ENCODE results near the gene CHRND.
"Not testable (repeated sequence)": the region's sequence is repeated elsewhere in the genome, so short reads cannot be mapped to it uniquely, and the experiment has no call there.

The CHRND gene

DNA sequence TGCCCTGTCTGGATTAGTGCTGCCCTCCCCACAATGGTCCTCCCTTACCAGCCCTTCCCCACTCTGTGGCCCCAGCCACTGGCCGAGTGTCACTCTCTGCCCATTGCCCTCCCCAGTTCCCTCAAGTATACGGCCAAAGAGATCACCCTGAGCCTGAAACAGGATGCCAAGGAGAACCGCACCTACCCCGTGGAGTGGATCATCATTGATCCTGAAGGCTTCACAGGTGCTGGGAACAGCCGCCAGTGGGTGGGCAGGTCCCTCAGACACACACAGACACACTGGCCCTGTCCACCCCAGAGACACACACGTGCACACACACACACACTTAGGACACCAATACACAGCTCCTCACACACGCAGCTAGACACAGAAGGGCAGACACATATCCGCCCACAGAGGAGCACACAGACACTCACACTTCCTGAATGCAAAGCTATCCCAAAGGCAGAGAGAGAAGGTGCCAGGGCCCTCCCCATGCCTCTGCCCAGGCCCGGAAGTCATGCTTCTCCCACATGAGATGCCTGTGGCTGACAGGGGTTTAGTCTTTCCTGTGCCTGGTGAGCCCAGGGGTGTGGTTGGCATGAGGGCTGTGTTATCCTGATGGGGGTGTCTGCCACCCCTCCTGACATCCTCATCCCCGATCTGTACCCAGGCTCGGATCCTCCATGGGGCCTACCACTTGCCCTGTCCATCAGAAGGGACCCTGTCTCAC is 2.9 kb downstream of the CHRND start:
- no peak for DNase-seq

DNA sequence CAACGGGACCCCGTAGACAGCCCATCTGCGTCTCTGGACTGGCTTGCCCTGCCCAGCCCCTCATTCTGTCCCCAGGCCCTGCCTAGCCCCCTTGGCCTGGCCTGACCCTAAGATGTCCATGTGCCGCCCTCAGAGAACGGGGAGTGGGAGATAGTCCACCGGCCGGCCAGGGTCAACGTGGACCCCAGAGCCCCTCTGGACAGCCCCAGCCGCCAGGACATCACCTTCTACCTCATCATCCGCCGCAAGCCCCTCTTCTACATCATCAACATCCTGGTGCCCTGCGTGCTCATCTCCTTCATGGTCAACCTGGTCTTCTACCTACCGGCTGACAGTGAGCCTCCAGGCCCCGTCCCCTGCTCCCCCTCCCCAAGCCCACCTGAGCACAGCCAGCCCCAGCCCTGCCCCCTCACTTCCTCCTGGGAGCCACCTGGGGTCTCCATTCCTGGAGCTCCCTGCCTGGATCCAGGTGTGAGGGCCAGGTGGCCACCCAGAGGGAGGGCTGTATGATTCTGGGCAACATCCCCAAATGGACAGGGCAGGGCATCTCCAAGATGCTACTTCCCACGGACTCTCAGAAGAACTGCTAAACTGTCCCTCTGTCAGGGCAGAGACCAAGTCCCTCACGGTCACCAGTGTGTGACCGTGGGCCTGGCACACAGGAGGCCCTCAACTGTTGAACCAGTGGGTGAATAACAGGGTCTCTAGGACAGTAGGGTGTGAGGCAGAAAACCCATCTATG is 4.0 kb downstream of the CHRND start:
- no peak for DNase-seq

DNA sequence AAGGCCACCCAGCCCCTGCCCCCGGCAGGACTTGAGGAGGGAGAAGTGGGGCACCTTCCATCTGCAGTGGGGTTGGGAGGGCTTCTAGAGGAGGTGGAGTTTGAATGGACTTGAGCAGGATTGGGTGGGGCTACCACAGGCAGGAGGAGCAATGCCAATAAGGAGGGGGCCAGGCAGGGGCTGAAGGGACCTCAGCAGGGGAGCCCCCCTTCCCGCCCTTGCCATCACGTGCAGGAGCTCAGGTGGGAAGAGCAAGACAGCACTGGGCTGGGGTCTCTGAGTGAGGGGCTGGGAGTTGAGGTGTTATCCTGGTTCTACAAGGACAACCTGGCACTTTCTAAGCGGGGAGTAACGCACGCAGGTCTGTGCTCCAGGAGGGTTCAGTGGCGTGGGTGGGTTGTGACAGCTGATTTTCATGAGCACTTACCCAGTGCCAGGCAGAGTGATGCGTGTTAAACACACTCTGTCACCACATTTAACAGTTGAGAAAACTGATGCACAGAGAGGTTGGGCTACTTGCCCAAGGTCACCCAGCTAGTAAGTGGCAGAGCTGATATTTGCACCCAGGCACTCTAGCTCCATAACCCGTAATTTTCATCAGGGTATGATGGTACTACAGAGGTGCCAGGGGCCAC is 4.8 kb downstream of the CHRND start:
- DNase-seq: no peak

DNA sequence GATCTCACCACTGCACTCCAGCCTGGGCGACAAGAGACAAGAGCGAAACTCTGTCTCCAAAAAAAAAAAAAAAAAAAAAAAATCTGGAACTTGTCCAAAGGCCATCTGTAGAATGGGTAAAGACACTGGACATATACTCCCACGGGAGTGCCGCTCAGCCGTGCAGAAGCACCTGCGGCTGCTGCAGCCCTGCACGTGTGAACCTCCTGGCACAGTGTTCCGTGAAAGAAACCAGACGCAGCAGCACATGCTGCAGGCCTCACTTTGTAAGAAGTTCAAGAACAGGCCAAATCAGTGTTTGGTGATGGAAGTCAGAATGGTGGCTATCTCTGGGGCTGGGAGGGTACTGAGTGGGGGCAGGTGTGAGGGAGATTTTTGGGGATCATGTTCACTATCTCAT is 6.5 kb downstream of the CHRND start:
- no peak for DNase-seq

DNA sequence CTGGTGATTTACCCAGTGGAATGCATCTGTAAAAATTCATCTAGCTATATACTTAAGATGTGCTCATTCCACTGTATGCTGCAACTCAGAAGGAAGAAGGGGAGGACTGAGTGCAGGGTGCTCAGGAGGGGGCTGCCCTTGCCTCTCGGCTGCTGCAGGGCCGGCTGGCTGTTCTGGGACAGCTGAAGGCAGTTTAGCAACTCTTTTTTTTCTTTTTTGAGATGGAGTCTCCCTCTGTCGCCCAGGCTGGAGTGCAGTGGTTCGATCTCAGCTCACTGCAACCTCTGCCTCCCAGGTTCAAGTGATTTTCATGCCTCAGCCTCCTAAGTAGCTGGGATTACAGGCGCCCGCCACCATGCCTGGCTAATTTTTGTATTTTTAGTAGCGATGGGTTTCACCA is 6.9 kb downstream of the CHRND start:
- not testable (repeated sequence) for DNase-seq

DNA sequence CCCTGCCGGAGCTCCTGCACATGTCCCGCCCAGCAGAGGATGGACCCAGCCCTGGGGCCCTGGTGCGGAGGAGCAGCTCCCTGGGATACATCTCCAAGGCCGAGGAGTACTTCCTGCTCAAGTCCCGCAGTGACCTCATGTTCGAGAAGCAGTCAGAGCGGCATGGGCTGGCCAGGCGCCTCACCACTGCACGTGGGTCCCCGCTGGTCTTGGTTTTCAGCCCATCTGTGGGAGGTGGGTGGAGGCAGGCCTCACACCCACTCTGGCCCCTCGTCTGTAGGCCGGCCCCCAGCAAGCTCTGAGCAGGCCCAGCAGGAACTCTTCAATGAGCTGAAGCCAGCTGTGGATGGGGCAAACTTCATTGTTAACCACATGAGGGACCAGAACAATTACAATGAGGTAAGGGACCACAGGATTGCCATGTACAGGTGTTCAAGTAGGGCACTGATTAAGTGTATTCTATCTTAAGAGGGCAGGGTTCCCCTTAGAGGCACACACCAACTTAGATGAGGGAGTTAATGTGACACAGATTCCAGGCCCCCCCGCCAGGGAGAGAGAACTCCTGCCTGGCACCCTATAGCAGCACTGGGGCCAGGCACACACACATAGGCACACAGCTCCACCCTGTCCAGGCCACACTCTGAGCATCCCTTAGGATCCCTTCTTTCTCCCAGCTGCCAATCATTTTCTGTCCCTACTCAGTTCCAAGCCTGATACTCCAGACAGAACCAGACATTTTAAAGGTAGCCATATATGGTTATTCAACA is 8.2 kb downstream of the CHRND start:
- no peak for DNase-seq

DNA sequence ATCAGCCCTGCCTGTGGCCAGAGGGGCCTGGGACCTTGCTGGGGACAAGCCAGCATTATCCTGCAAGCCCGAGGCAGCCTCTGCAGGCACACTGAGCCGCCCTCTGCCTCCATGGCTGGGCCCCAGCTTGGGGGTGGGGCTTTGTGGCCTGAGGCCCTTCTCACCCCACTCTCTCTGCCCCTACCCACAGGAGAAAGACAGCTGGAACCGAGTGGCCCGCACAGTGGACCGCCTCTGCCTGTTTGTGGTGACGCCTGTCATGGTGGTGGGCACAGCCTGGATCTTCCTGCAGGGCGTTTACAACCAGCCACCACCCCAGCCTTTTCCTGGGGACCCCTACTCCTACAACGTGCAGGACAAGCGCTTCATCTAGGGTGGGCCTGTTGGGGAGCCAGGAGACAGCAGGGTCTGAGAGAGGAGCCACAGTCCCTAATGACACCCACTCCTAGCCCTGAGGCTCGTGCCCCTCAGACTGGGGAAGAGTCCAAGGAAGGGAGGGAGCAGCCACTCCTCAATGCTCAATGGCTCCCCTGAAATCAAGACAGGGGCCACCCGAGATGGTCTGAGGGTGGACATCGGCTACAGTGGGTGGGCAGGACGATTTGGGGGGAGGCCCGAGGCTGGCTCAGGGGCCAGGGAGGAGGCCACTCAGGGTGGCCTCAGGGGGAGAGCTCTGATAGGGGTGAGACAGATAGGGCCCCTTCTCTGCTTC is 9.1 kb downstream of the CHRND start:
- DNase-seq: no peak

DNA sequence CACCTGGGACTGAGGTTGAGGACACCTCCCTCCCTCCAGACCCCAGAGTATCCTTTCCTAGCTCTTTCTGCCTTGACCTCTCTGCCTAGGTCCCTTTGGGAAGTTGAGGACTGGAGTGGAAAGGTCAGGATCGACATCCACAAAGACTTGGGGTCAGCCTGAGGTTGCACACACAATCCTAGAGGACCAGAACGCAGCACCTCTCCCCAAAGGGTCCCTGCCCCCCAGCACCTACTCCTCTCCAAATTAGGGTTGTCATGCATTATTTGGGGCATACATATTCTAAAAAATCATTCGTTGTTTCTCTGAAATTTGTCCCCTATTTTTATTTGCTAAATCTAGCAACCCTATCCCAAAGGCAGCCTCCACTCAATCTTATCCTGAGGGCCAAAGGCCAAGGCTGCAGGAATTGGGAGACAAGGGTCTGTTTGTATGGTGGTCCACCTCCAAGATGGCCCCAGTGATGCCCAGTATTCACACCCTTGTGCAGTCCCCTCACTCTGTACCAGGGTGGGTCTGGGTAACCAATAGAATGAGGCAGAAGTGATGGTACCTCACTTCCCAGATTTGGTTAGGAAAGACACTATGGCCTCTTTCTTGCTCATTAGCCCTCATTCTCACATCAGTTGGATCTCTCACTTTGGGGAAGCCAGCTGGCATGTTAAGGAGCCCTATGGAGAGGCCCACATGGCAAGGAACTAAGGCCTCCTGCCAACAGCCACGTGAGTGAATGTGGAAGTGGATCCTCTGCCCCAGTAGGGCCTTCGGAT is 10.0 kb downstream of the CHRND start:
- DNase-seq: no peak

DNA sequence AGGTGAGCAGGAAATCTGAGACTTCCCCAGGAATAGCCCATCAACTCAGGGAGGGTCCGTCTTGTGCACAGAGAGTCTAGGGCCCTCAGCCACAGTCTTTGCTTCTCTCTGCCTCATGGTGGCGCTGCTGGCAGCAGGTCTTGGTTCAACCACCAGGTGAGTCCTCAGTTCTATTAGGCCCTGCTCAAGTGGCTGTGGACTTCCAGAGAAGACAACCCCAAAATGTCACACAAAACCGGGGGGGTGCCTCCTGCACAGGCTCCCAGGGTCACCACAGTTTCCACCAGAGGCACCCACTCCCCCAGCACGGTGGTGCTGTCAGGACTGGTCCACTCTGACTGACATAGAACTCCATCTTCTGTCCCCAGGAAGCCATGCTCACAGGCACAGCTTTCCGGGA is 11.1 kb downstream of the CHRND start:
- DNase-seq: no peak

DNA sequence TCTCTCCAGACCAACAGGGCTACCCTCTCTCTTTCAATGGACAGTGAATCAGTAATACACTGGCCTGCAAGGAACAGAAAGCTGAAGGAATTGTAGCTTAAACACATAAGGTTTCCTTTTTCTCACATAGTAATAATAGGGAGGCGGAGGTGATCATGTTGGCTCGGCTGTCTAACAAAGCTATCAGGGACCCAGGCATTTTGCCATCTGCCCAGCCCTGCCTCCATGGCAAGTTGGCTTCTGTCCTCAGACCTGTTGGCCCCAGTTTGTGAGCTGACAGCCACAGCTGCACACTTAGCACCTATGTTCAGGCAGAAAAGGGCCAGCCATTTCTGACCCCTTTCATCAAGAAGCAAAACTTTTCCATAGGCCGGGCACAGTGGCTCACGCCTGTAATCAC is 11.5 kb downstream of the CHRND start:
- no peak for DNase-seq

DNA sequence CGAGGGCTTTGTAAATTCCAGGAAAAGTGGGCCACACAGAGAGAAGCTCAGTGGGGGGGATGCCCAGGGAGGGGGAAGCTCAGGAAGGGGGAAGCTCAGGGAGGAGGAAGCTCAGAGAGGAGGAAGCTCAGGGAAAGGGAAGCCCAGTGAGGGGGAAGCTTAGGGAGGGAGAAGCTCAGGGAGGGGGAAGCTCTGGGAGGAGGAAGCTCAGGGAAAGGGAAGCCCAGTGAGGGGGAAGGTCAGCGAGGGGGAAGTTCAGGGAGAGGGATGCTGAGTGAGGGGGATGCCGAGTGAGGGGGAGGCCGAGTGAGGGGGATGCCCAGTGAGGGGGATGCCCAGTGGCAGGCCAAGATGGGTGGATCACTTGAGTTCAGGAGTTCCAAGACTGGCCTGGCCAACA is 12.7 kb downstream of the CHRND start:
- no peak for DNase-seq

DNA sequence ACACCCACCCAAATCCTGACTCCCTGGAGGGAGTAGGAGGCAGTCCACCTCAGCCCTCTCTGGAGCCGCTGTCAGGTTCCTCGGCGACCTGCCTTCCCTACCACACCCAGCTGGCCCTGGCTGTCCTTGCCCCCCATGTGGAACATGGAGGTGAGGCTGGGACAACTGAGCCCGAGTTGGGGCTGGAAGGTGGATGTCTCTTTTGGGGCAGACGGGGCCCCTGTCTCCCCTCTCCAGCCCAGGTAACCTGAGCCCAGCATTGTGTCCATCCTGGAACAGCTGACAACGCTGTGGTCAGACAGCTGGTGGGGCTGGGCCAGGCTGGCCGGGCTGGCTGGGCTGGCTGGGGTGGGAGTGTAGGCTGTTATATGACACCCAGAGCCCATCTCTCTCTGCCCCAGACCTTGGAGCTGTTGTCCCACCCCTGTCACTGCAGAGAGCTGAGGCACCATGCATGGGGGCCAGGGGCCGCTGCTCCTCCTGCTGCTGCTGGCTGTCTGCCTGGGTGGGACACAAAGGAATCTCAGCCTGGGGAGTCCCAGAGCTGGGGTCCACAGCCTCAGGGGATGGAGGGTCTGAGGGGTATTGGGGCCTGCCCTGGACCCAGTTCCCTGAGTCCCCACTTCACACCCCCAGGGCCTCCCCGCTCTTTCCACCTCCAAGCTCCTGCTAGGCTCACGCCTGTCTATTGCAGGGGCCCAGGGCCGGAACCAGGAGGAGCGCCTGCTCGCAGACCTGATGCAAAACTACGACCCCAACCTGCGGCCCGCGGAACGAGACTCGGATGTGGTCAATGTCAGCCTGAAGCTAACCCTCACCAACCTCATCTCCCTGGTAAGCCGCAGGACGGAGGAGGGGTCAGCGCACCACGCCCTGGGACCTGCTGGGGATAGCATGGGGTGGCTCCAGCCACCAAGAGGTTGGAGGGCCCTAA is 13.6 kb downstream of the CHRND start, which contains the start of gene CHRNG:
CHRNG (plus strand) TSS at position 395 of the 934 bp plus-strand sequence; CDS start at position 451, 56 bp downstream.
- DNase-seq: no peak

DNA sequence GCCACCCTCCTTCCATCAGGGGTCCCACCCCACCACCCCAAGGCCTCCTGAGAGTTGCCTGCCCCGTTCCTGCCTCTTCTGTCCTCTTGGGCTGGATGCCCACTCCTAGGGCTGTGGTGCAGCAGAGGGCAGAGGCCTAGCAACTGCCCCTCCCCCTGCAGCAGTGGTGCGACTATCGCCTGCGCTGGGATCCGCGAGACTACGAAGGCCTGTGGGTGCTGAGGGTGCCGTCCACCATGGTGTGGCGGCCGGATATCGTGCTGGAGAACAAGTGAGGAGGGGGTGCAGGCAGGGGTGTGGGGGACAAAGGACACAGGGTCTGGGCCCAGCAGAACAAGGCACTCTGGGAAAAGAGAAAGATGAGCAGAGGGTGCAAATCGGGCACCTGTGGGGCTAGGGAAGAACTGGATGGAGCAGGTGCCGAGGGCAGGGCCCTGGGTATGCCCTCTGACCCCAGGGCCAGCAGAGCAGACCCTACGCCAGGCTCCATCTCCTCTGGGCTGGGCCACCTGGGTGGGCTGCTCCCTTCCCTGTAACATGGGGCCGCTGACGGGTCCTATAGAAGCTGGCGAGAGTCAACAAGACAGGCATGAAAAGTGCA is 14.6 kb downstream of the CHRND start:
- DNase-seq: no peak

DNA sequence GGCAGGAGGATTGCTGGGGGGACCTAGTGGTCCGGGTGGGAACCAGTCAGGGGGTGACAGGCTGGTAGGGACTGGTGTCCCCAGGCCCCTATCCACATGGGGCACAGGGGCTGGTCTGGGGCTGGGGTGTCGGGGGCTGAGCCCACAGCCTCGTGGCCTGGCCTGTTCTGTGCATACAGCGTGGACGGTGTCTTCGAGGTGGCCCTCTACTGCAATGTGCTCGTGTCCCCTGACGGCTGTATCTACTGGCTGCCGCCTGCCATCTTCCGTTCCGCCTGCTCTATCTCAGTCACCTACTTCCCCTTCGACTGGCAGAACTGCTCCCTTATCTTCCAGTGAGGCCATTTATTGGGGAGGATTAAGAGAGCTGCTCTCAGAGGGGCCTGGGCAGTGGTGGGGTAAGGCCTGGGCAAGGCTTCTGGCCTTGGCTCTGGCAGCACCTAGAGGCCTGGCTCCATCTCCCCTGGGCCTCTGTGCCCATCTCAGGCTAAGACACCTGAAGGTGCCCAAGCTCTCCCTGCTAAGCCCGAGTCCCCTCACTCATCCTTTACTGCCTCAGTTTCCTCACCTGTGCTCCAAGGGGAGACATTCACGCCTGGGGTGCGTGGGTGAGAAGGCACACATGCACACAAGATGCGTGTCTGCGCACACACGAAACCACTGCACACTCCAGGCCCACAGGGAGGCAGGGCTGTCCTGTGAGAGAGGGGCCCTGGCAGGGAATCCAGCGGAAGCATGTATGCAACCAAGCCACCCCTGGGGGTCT is 15.4 kb downstream of the CHRND start:
- DNase-seq: no peak

DNA sequence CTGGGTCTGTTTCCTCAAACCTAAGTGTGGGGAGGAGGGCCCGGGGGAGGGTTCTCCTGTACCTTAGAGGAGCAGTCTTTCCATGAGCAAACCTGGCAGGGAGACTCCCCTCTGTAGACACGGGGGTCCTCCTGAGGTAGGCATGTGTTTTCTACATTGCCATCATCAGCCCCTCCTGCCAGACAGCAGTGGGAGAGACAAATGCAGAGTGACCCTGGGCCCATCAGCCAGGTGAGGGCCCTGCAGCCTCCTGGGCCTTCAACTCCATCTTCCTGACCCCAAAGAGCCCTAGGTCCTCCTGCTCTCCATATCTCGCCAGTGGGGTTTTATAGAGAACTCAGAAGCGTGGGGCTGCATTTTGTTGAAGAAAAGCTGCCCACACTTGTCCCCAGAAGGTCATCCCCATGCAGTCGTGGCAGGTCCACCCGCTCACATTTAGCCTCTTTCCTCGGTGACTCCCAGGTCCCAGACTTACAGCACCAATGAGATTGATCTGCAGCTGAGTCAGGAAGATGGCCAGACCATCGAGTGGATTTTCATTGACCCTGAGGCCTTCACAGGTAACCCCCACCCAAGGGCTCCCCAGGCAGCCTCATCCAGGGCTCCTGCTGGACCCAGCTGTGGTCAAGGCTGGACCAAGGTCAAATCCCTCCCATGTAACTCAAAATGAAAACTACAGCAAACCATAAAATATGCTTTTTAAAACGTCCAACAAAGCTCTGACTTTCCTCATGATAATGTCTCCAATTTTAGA is 16.2 kb downstream of the CHRND start:
- no peak for DNase-seq

DNA sequence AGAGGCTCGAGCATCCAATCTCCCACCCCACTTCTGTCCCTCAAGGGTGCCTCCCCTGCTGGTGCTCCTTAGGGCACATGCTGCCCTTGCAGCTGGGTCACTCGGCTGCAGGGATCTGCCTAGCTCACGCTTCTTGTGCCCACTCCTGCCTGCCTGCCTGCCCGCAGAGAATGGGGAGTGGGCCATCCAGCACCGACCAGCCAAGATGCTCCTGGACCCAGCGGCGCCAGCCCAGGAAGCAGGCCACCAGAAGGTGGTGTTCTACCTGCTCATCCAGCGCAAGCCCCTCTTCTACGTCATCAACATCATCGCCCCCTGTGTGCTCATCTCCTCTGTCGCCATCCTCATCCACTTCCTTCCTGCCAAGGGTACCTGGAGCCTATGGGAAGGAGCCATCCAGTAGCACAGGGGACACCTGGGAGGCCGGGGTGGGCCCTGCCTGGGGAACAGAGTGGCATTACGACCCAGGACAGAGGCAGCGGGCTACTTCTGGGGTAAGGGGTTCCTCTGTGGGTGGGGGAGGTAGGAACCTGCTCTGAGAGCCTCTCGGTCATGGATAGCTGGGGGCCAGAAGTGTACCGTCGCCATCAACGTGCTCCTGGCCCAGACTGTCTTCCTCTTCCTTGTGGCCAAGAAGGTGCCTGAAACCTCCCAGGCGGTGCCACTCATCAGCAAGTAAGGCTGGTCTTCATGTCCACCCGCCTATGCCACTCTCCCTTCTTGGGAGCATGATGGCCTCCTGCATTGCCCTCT is 16.9 kb downstream of the CHRND start:
- DNase-seq: no peak

DNA sequence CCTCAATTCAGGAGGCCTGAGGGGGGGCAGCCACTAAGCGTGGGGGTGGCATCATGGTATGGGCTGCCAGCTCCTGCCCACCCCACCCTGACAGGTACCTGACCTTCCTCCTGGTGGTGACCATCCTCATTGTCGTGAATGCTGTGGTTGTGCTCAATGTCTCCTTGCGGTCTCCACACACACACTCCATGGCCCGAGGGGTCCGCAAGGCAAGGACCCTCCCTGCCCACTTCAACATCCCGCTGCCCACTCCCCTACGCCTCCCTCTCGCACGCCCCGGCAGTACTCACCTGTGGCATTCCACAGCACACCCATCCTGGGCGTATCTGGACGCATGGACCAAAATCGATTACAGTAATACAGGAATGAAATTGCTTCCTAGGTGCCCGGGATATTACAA is 17.5 kb downstream of the CHRND start:
- DNase-seq: no peak
